SJSA1 (cell line): ENCODE data around the gene STX18. TPM values are rescaled to one million over a fixed set of nuclear protein-coding genes. Genes with fewer than 3 reads are reported as not detected.
"Not testable (repeated sequence)": the region's sequence is repeated elsewhere in the genome, so short reads cannot be mapped to it uniquely, and the experiment has no call there.

Experiments
- DNase-seq, 2 experiments: peaks; one replicate each; pipeline ENCODE4 v3.0.0-alpha.2; 2015 to 2020; ENCODE audit warnings: low spot score in 2 of 2, low read depth in 1 of 2
- H3K27ac ChIP-seq: fragments of 250-450 bp; sonication (Bioruptor Pico); 2 replicates; pipeline ENCODE4 v1.5.1; 2020; ENCODE audit warnings: mild to moderate bottlenecking, moderate library complexity
- H3K27me3 ChIP-seq: fragments of 250-450 bp; sonication (Bioruptor Pico); replicated peaks from 2 replicates; pipeline ENCODE4 v1.5.1; 2020; ENCODE audit warnings: mild to moderate bottlenecking, moderate library complexity
- H3K36me3 ChIP-seq: fragments of 250-450 bp; sonication (Bioruptor Pico); 2 replicates; pipeline ENCODE4 v1.5.1; 2020; ENCODE audit warnings: mild to moderate bottlenecking
- H3K4me1 ChIP-seq: fragments of 250-450 bp; sonication (Bioruptor Pico); replicated peaks from 2 replicates; pipeline ENCODE4 v1.6.1; 2021; ENCODE audit warnings: mild to moderate bottlenecking
- H3K4me3 ChIP-seq: fragments of 250-450 bp; sonication (Bioruptor Pico); 2 replicates; pipeline ENCODE4 v1.5.1; 2020; ENCODE audit warnings: mild to moderate bottlenecking
- H3K9me3 ChIP-seq: fragments of 250-450 bp; sonication (Bioruptor Pico); replicated peaks from 2 replicates; pipeline ENCODE4 v1.5.1; 2020; ENCODE audit warnings: mild to moderate bottlenecking
- total RNA-seq: library from RNA; depleted of rRNA; stranded (reverse); fragments of >200 nt; shearing (Covaris generic); gene quantifications from 2 replicates; pipeline ENCODE4 v1.2.3, GENCODE V29; 2014

STX18 gene
- total RNA-seq, 1 experiment from 2014 or later = 42.5 TPM

- H3K27me3 ChIP-seq = no peaks in the 10 kb centered on the region
- no peak overlapping the region for H3K4me3 ChIP-seq
- H3K4me1 ChIP-seq = no peaks in the 10 kb centered on the region; the same call in 1 of the 2 replicates
- no peaks in the 10 kb centered on the region for H3K9me3 ChIP-seq
- H3K27ac ChIP-seq = no peak overlapping the region
- no peaks in the 10 kb centered on the region for H3K36me3 ChIP-seq
- no peak for DNase-seq
Observed at GRCh38 chr4:4514786-4515185, 27.1 kb downstream of the STX18 start.

GRCh38 chr4:4512282-4512681, 29.6 kb downstream of the STX18 start:
- no peak for DNase-seq
- H3K4me1 ChIP-seq = no peaks in the 10 kb centered on the region
- no peaks in the 10 kb centered on the region for H3K27me3 ChIP-seq
- no peak overlapping the region for H3K4me3 ChIP-seq
- H3K9me3 ChIP-seq = no peaks in the 10 kb centered on the region
- H3K27ac ChIP-seq = no peak overlapping the region
- no peaks in the 10 kb centered on the region for H3K36me3 ChIP-seq

- not testable (repeated sequence) for H3K36me3 ChIP-seq, H3K27me3 ChIP-seq, H3K9me3 ChIP-seq, H3K4me1 ChIP-seq, H3K4me3 ChIP-seq, DNase-seq, H3K27ac ChIP-seq
Observed at GRCh38 chr4:4510641-4511040, 31.2 kb downstream of the STX18 start.

GRCh38 chr4:4509521-4509920, 32.3 kb downstream of the STX18 start:
- H3K4me3 ChIP-seq = no peak overlapping the region

GRCh38 chr4:4507923-4508322, 33.9 kb downstream of the STX18 start:
- Histone ChIP-seq H3K4me3 (no peak overlapping the region), H3K9me3 (no peaks in the 10 kb centered on the region), H3K36me3 (no peaks in the 10 kb centered on the region), H3K4me1 (peaks cover 2% of the 10 kb centered on the region; the same call in 1 of the 2 replicates), H3K27ac (no peak overlapping the region), H3K27me3 (no peaks in the 10 kb centered on the region)
- no peak for DNase-seq

More at GRCh38 chr4:4509521-4509920, 32.3 kb downstream of the STX18 start:
- H3K9me3 ChIP-seq = no peaks in the 10 kb centered on the region
- no peaks in the 10 kb centered on the region for H3K36me3 ChIP-seq
- no peak overlapping the region for H3K27ac ChIP-seq
- no peaks in the 10 kb centered on the region for H3K27me3 ChIP-seq
- H3K4me1 ChIP-seq = no peaks in the 10 kb centered on the region
- DNase-seq = no peak

GRCh38 chr4:4507403-4507802, 34.4 kb downstream of the STX18 start:
- no peaks in the 10 kb centered on the region for H3K36me3 ChIP-seq
- peaks cover 6% of the 10 kb centered on the region; the same call in 1 of the 2 replicates for H3K4me1 ChIP-seq
- H3K9me3 ChIP-seq = no peaks in the 10 kb centered on the region
- H3K27ac ChIP-seq = no peak overlapping the region
- H3K27me3 ChIP-seq = no peaks in the 10 kb centered on the region
- no peak overlapping the region for H3K4me3 ChIP-seq
- no peak for DNase-seq

GRCh38 chr4:4506961-4507360, 34.9 kb downstream of the STX18 start:
- Histone ChIP-seq H3K9me3 (no peaks in the 10 kb centered on the region), H3K4me3 (no peak overlapping the region), H3K27me3 (no peaks in the 10 kb centered on the region), H3K4me1 (peaks cover 6% of the 10 kb centered on the region; the same call in 1 of the 2 replicates), H3K36me3 (no peaks in the 10 kb centered on the region), H3K27ac (no peak overlapping the region)
- DNase-seq = no peak

GRCh38 chr4:4505211-4505610, 36.6 kb downstream of the STX18 start:
- not testable (repeated sequence) for H3K4me3 ChIP-seq, H3K27me3 ChIP-seq, H3K36me3 ChIP-seq, DNase-seq, H3K4me1 ChIP-seq, H3K27ac ChIP-seq, H3K9me3 ChIP-seq

GRCh38 chr4:4504783-4505182, 37.1 kb downstream of the STX18 start:
- H3K27me3 ChIP-seq = no peaks in the 10 kb centered on the region
- H3K27ac ChIP-seq = no peak overlapping the region
- H3K9me3 ChIP-seq = no peaks in the 10 kb centered on the region
- H3K4me3 ChIP-seq = no peak overlapping the region
- no peaks in the 10 kb centered on the region for H3K36me3 ChIP-seq
- no peak for DNase-seq
- H3K4me1 ChIP-seq = peaks cover 6% of the 10 kb centered on the region; the same call in 1 of the 2 replicates

- Histone ChIP-seq H3K4me1 (peaks cover 6% of the 10 kb centered on the region; the same call in 1 of the 2 replicates), H3K27me3 (no peaks in the 10 kb centered on the region), H3K9me3 (no peaks in the 10 kb centered on the region), H3K27ac (no peak overlapping the region), H3K4me3 (no peak overlapping the region), H3K36me3 (no peaks in the 10 kb centered on the region)
- peak in 1 of 2 experiments; percentile 16 for DNase-seq
Observed at GRCh38 chr4:4502694-4503311, 39.0 kb downstream of the STX18 start.

GRCh38 chr4:4501679-4502078, 40.2 kb downstream of the STX18 start:
- Histone ChIP-seq H3K9me3 (no peaks in the 10 kb centered on the region), H3K27me3 (no peaks in the 10 kb centered on the region), H3K36me3 (0 out of 2 replicates have a peak, but pooled peaks cover 3% of the 10 kb centered on the region), H3K27ac (no peak overlapping the region), H3K4me3 (no peak overlapping the region), H3K4me1 (peaks cover 6% of the 10 kb centered on the region; the same call in 1 of the 2 replicates)
- no peak for DNase-seq

GRCh38 chr4:4499438-4500123, 42.3 kb downstream of the STX18 start:
- H3K36me3 ChIP-seq = 0 out of 2 replicates have a peak, but pooled peaks cover 3% of the 10 kb centered on the region
- no peaks in the 10 kb centered on the region for H3K9me3 ChIP-seq
- H3K27me3 ChIP-seq = no peaks in the 10 kb centered on the region
- no peak overlapping the region for H3K4me3 ChIP-seq
- no peak overlapping the region for H3K27ac ChIP-seq
- no peak for DNase-seq
- peaks cover 6% of the 10 kb centered on the region; the same call in 1 of the 2 replicates for H3K4me1 ChIP-seq

- H3K4me3 ChIP-seq = no peak overlapping the region
- H3K9me3 ChIP-seq = no peaks in the 10 kb centered on the region
Observed at GRCh38 chr4:4496592-4497372, 45.1 kb downstream of the STX18 start.

GRCh38 chr4:4494882-4495281, 47.0 kb downstream of the STX18 start:
- Histone ChIP-seq H3K27ac (no peak overlapping the region), H3K27me3 (no peaks in the 10 kb centered on the region), H3K9me3 (no peaks in the 10 kb centered on the region), H3K4me1 (peaks cover 3% of the 10 kb centered on the region; the same call in 1 of the 2 replicates), H3K36me3 (0 out of 2 replicates have a peak, but pooled peaks cover 3% of the 10 kb centered on the region), H3K4me3 (no peak overlapping the region)
- no peak for DNase-seq

More at GRCh38 chr4:4496592-4497372, 45.1 kb downstream of the STX18 start:
- H3K36me3 ChIP-seq = 0 out of 2 replicates have a peak, but pooled peaks cover 3% of the 10 kb centered on the region
- H3K27me3 ChIP-seq = no peaks in the 10 kb centered on the region
- H3K4me1 ChIP-seq = peaks cover 3% of the 10 kb centered on the region; the same call in 1 of the 2 replicates
- DNase-seq = no peak
- H3K27ac ChIP-seq = no peak overlapping the region
